Mesothelial cell of epicardium (in vitro differentiated cells): Measurements from ENCODE around the gene TMEM156. TPM values are rescaled to one million over a fixed set of nuclear protein-coding genes. Genes with fewer than 3 reads are reported as not detected.

Source experiments
- total RNA-seq: library from RNA; stranded (reverse); gene quantifications from 3 replicates; pipeline ENCODE4 v1.2.1, GENCODE V29; 2021

Gene TMEM156
- total RNA-seq, 1 donor from 2014 or later = not detected

Other genes with a start within 250 kb of the TMEM156 start
- gene TLR10, start 249.4 kb downstream of the TMEM156 start, total RNA-seq = not detected in 3 replicates
- 0.77 to 1.2 TPM (median 0.82 TPM) in 3 replicates for gene TLR1, start 227.6 kb downstream of the TMEM156 start, total RNA-seq
- 0.77 to 1.2 TPM (median 0.98 TPM) in 3 replicates for gene TLR6, start 175.6 kb downstream of the TMEM156 start, total RNA-seq
- gene FAM114A1, start 164.6 kb downstream of the TMEM156 start, total RNA-seq = 52.0 to 55.6 TPM (median 53.7 TPM) in 3 replicates
- 27.9 to 34.7 TPM (median 30.5 TPM) in 3 replicates for gene KLHL5, start 29.8 kb upstream of the TMEM156 start, total RNA-seq
- gene WDR19, start 150.1 kb upstream of the TMEM156 start, total RNA-seq = 54.6 to 65.0 TPM (median 55.7 TPM) in 3 replicates